Brain microvascular endothelial cell (primary cell): ENCODE results near the gene PPIC.

ENCODE experiments used
- DNase-seq: peaks from one replicate; pipeline ENCODE4 v3.0.0-alpha.2; 2020
- H3K27ac ChIP-seq: fragments of 250-450 bp; sonication (Bioruptor Pico); 2 replicates; pipeline ENCODE4 v1.5.1; 2020; ENCODE audit warnings: mild to moderate bottlenecking, moderate library complexity
- H3K27me3 ChIP-seq: fragments of 250-450 bp; sonication (Bioruptor Pico); replicated peaks from 2 replicates; pipeline ENCODE4 v1.5.1; 2020; ENCODE audit warnings: mild to moderate bottlenecking
- H3K36me3 ChIP-seq: fragments of 250-450 bp; sonication (Bioruptor Pico); replicated peaks from 2 replicates; pipeline ENCODE4 v1.5.1; 2020; ENCODE audit warnings: mild to moderate bottlenecking
- H3K4me3 ChIP-seq: 2 replicates; pipeline ENCODE4 v1.5.1; 2011; ENCODE audit warnings: low read depth, mild to moderate bottlenecking, control low read depth, low read length, moderate library complexity
- in situ Hi-C: cut with HindIII; loops from 2 replicates; pipeline ENCODE4 v1.10.0; 2017; ENCODE audit warnings: low sequenced_read_pairs, low pct_ligation_motif_present
- TF ChIP-seq, protein P1 (sequence below): IDR thresholded peaks from 2 replicates; pipeline ENCODE4 v1.5.1; 2011; ENCODE audit warnings: low read depth, mild to moderate bottlenecking, moderate library complexity, low read length, control low read depth, inconsistent platforms; ENCODE audit errors: missing control alignments

The PPIC gene

DNA sequence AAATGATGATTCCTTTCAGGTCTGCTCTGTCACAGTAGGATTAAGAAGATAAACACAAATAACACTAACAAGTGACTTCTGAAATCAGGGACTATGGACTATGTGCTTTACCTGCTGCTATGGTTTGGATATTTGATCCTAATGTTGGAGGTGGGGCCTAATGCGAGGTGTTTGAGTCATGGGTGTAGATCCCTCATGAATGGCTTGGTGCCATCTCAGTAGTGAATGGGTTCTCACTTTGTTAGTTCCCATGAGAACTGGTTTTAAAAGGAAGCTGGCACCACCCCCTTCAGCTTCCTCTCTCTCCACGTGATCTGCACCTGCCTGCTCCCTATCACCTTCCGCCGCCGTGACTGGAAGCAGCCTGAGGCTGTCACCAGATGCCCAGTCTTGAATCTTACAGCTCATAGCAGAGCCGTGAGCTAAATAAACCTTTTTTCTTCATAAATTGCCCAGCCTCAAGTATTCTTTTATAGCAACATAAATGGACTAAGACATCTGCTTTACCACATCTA is 3.3 kb downstream of the PPIC start:
- Histone ChIP-seq H3K4me3 (no peak overlapping the region), H3K36me3 (no peaks in the 10 kb centered on the region), H3K27ac (no peak overlapping the region), H3K27me3 (no peaks in the 10 kb centered on the region)
- no peak for DNase-seq
- in situ Hi-C loops, result no loop called here
- TF ChIP-seq, protein P1, sequence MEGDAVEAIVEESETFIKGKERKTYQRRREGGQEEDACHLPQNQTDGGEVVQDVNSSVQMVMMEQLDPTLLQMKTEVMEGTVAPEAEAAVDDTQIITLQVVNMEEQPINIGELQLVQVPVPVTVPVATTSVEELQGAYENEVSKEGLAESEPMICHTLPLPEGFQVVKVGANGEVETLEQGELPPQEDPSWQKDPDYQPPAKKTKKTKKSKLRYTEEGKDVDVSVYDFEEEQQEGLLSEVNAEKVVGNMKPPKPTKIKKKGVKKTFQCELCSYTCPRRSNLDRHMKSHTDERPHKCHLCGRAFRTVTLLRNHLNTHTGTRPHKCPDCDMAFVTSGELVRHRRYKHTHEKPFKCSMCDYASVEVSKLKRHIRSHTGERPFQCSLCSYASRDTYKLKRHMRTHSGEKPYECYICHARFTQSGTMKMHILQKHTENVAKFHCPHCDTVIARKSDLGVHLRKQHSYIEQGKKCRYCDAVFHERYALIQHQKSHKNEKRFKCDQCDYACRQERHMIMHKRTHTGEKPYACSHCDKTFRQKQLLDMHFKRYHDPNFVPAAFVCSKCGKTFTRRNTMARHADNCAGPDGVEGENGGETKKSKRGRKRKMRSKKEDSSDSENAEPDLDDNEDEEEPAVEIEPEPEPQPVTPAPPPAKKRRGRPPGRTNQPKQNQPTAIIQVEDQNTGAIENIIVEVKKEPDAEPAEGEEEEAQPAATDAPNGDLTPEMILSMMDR, result no peak

DNA sequence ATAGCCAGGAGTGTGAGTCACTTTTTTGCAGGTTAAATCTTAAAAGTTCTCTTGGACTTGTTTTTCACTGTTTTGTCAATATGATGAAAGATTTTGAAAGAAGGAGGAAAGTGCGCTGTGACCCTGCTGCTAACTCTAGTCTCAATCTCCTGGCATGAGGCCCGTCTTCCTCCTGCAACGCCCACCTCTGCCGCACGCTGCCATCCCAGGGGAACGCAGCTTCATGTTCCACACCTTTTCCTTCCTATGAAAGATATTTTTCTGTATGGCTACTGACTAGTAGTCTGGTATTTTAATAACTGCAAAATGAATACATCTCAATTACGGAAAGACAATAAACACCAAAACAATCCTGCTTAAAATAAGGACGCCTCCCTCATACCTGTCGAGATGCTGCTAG is 8.3 kb downstream of the PPIC start:
- no peak for DNase-seq
- no peaks in the 10 kb centered on the region for H3K36me3 ChIP-seq
- no peaks in the 10 kb centered on the region for H3K27me3 ChIP-seq
- no peak overlapping the region for H3K4me3 ChIP-seq
- TF ChIP-seq, protein P1, result no peak
- H3K27ac ChIP-seq, result no peak overlapping the region
- in situ Hi-C loops, result no loop called here

DNA sequence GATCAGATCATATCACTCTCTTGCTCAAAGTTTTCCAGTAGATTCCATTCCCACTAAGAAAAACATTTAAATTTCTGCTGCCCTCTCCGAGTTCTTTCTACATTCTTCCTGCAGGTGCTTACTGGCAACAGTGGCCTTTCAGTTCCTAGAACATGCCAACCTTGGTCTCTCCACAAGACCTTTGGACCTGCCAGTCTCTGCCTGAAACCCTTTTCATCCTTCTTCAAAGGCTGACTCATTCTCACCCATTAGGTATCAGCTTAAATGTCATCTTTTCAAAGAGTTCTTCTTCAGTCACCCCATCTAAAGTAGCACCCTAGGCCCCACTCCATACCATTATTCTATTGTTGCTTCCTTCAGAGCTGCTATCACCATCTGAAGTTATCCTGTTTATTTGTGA is 21.8 kb downstream of the PPIC start:
- Histone ChIP-seq H3K36me3 (no peaks in the 10 kb centered on the region), H3K27me3 (no peaks in the 10 kb centered on the region), H3K4me3 (no peak overlapping the region), H3K27ac (no peak overlapping the region)
- DNase-seq, result no peak
- in situ Hi-C loops, result no loop called here
- TF ChIP-seq, protein P1, result no peak

DNA sequence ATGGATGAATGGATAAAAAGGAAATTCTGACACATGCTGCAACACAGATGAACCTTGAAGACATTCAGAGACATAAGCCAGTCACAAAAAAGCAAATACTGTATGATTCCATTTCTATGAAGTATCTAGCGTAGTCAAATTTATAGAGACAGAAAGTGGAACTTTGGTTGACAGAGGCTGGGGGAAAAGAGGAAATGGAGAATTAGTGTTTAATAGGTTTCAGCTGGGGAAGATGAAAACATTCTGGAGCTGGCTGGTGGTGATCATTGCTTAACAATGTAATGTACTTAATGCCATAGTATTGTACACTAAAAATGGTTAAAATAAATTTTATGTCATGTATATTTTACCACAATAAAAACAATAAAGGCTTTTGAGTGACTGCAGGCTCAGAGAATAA is 24.2 kb downstream of the PPIC start:
- no peak overlapping the region for H3K4me3 ChIP-seq
- in situ Hi-C loops, result no loop called here
- no peak overlapping the region for H3K27ac ChIP-seq
- H3K27me3 ChIP-seq, result no peaks in the 10 kb centered on the region
- TF ChIP-seq, protein P1, result no peak
- DNase-seq, result no peak
- H3K36me3 ChIP-seq, result no peaks in the 10 kb centered on the region

DNA sequence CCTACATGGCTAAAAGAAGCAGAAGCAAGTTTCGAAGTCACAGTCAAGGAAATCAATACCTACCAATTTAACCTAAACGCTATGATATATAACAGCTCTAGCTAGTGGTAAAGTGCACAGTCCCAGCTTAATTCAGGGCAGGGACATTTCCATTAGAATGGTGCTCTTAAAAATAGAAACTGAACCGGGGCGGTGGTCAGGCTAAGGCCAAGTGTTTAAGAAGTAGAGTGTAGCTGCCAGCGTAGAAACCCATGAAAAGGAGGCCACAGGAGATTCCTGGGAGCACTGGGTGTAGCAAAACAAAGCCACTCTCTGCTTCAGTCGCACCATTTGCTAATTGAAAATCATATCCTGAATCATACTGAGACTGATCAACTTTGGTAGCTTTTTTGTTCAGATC is 28.8 kb downstream of the PPIC start:
- H3K27ac ChIP-seq, result no peak overlapping the region
- TF ChIP-seq, protein P1, result no peak
- DNase-seq, result no peak
- H3K27me3 ChIP-seq, result no peaks in the 10 kb centered on the region
- no peaks in the 10 kb centered on the region for H3K36me3 ChIP-seq
- in situ Hi-C loops, result no loop called here
- H3K4me3 ChIP-seq, result no peak overlapping the region

DNA sequence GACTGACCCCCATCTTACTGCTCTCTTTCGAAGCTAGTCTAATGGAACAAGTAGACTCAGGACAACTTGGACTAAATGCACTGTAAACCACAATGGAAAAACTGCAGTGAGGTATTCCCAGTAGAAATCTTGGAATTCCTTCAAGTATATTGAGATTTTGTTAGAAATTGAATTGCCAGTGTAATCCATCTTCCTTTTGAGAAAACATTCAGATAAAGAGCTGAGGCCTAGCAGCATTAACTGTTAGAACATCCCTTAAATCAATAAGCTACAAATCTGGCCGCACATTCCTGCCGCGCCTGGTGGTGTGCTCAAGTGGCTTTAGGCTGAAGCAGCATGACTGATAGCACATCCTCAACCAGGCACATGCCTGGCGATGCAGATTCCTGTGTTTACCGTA is 29.3 kb downstream of the PPIC start:
- H3K27ac ChIP-seq, result no peak overlapping the region
- TF ChIP-seq, protein P1, result no peak
- H3K36me3 ChIP-seq, result no peaks in the 10 kb centered on the region
- in situ Hi-C loops, result no loop called here
- H3K27me3 ChIP-seq, result no peaks in the 10 kb centered on the region
- DNase-seq, result no peak
- no peak overlapping the region for H3K4me3 ChIP-seq
